Tibial artery (tissue), 4 donors: ENCODE data around the gene BLID.

Experiments used
- DNase-seq, 2 donors: peaks; one replicate each; pipeline ENCODE4 v3.0.0-alpha.2; 2019
- H3K27ac ChIP-seq, 2 donors: fragments of 200-600 bp; sonication (generic) in 1 of 2; 1 replicate in 1 of 2; 2 replicates in 1 of 2; pipeline ENCODE4 v1.5.1; 2018 to 2019; ENCODE audit warnings: mild to moderate bottlenecking in 1 of 2
- H3K27me3 ChIP-seq, 2 donors: fragments of 200-600 bp; sonication (generic) in 1 of 2; one replicate each; pipeline versions ENCODE4 v1.5.1 to v1.6.0; 2016 to 2019
- H3K36me3 ChIP-seq, 3 donors: fragments of 200-600 bp; sonication (generic) in 2 of 3; one replicate each; pipeline ENCODE4 v1.5.1; 2016 to 2019; ENCODE audit warnings: mild to moderate bottlenecking in 2 of 3
- H3K4me1 ChIP-seq, 4 donors: fragments of 200-600 bp; sonication (generic) in 2 of 4; 1 replicate in 3 of 4; 2 replicates in 1 of 4; pipeline ENCODE4 v1.5.1; 2016 to 2019
- H3K4me3 ChIP-seq, 2 donors: fragments of 200-600 bp; sonication (generic) in 1 of 2; 1 replicate in 1 of 2; 2 replicates in 1 of 2; pipeline ENCODE4 v1.5.1; 2018 to 2019; ENCODE audit warnings: mild to moderate bottlenecking in 2 of 2
- H3K9me3 ChIP-seq, 3 donors: fragments of 200-600 bp; sonication (generic) in 1 of 3; one replicate each; pipeline ENCODE4 v1.5.1; 2016 to 2019
- CTCF ChIP-seq, 2 experiments: fragments of 200-600 bp in 1 of 2; fragments of 450-650 bp in 1 of 2; IDR thresholded peaks; one replicate each; pipeline ENCODE4 v1.5.1; 2017 to 2019; ENCODE audit warnings: antibody characterized with exemption in 2 of 2, mild to moderate bottlenecking in 1 of 2, moderate library complexity in 1 of 2
- intact Hi-C: fragments of 100-400 bp; cut with DNase I; formaldehyde crosslinking; loops from one replicate; pipeline ENCODE4 v1.15.0; 2023; ENCODE audit warnings: low total_unique reads

The BLID gene

GRCh38 chr11:122146475-122146874 is 30.5 kb upstream of the BLID start:
- intact Hi-C loops = no loop called here
- H3K36me3 ChIP-seq = no peaks in the 10 kb centered on the region
- no peak overlapping the region for H3K27ac ChIP-seq
- no peaks in the 10 kb centered on the region for H3K9me3 ChIP-seq
- no peak overlapping the region for H3K4me3 ChIP-seq
- H3K27me3 ChIP-seq = no peaks in the 10 kb centered on the region
- peaks cover 0 to 16% (median 3%) of the 10 kb centered on the region in 4 donors for H3K4me1 ChIP-seq
- DNase-seq = no peak
- TF ChIP-seq CTCF (IDR thresholded peaks at IDR 0.05) = no peak

- H3K27ac ChIP-seq = no peak overlapping the region
- H3K4me1 ChIP-seq = peaks cover 0 to 10% (median 3%) of the 10 kb centered on the region in 4 donors
- no peaks in the 10 kb centered on the region for H3K36me3 ChIP-seq
- H3K4me3 ChIP-seq = no peak overlapping the region
- no peaks in the 10 kb centered on the region for H3K27me3 ChIP-seq
- no peaks in the 10 kb centered on the region for H3K9me3 ChIP-seq
- intact Hi-C loops = no loop called here
- DNase-seq = no peak
- no peak for TF ChIP-seq CTCF (IDR thresholded peaks at IDR 0.05)
These were observed 29.8 kb upstream of the BLID start for GRCh38 chr11:122145715-122146274.

GRCh38 chr11:122144752-122145151 is 28.7 kb upstream of the BLID start:
- no peak for TF ChIP-seq CTCF (IDR thresholded peaks at IDR 0.05)
- no peak overlapping the region for H3K27ac ChIP-seq
- intact Hi-C loops = no loop called here
- no peaks in the 10 kb centered on the region for H3K36me3 ChIP-seq
- H3K27me3 ChIP-seq = no peaks in the 10 kb centered on the region
- H3K9me3 ChIP-seq = no peaks in the 10 kb centered on the region
- DNase-seq = no peak
- no peak overlapping the region for H3K4me3 ChIP-seq
- H3K4me1 ChIP-seq = no peaks in the 10 kb centered on the region

- intact Hi-C loops = no loop called here
- Histone ChIP-seq H3K27me3 (no peaks in the 10 kb centered on the region), H3K4me3 (no peak overlapping the region), H3K4me1 (peaks cover 0 to 28% (median 2%) of the 10 kb centered on the region in 4 donors), H3K36me3 (no peaks in the 10 kb centered on the region), H3K27ac (no peak overlapping the region), H3K9me3 (no peaks in the 10 kb centered on the region)
- DNase-seq = no peak
- TF ChIP-seq CTCF (IDR thresholded peaks at IDR 0.05) = no peak
These were observed 25.7 kb upstream of the BLID start for GRCh38 chr11:122141725-122142124.

GRCh38 chr11:122140500-122140899 is 24.5 kb upstream of the BLID start:
- Histone ChIP-seq H3K9me3 (no peaks in the 10 kb centered on the region), H3K4me3 (no peak overlapping the region), H3K27ac (no peak overlapping the region), H3K36me3 (no peaks in the 10 kb centered on the region), H3K27me3 (no peaks in the 10 kb centered on the region), H3K4me1 (peaks cover 0 to 41% (median 5%) of the 10 kb centered on the region in 4 donors)
- no peak for DNase-seq
- no peak for TF ChIP-seq CTCF (IDR thresholded peaks at IDR 0.05)
- intact Hi-C loops = no loop called here

GRCh38 chr11:122139595-122139866 is 23.5 kb upstream of the BLID start:
- Histone ChIP-seq H3K27ac (peak overlapping the region; percentile 7 to 68), H3K4me3 (no peak overlapping the region), H3K4me1 (peaks cover 0 to 42% (median 5%) of the 10 kb centered on the region in 4 donors), H3K27me3 (no peaks in the 10 kb centered on the region), H3K36me3 (no peaks in the 10 kb centered on the region), H3K9me3 (no peaks in the 10 kb centered on the region)
- no peak for DNase-seq
- intact Hi-C loops = no loop called here
- no peak for TF ChIP-seq CTCF (IDR thresholded peaks at IDR 0.05)
